ENCODE data around the gene MAFF. TPM values are rescaled to one million over a fixed set of nuclear protein-coding genes. Genes with fewer than 3 reads are reported as not detected.
"Not testable (repeated sequence)": the region's sequence is repeated elsewhere in the genome, so short reads cannot be mapped to it uniquely, and the experiment has no call there.

The MAFF gene
- polyA plus RNA-seq, 3 donors, result 2.5 to 3.2 (median 3.0) TPM

DNA sequence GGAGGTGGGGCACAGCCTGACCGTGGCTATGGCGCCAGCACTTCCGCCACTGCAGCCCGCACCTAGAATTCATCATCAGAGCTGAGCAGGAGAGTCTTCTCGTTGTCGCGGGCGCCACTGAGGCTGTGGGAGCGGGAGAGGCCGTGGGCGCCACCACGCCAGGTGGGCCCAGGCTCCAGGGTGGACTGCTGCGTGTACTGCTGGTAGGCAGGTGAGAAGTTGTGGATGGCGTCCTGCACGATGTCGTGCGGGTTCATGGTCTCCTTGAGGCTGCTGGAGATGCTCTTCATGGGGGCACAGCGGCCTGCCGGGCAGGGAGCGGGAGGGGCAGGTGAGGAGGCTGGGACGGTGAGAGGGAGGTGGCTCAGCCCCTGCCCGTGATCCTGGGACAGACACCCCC lies 19.6 kb downstream of the MAFF start:
- no peak for DNase-seq

DNA sequence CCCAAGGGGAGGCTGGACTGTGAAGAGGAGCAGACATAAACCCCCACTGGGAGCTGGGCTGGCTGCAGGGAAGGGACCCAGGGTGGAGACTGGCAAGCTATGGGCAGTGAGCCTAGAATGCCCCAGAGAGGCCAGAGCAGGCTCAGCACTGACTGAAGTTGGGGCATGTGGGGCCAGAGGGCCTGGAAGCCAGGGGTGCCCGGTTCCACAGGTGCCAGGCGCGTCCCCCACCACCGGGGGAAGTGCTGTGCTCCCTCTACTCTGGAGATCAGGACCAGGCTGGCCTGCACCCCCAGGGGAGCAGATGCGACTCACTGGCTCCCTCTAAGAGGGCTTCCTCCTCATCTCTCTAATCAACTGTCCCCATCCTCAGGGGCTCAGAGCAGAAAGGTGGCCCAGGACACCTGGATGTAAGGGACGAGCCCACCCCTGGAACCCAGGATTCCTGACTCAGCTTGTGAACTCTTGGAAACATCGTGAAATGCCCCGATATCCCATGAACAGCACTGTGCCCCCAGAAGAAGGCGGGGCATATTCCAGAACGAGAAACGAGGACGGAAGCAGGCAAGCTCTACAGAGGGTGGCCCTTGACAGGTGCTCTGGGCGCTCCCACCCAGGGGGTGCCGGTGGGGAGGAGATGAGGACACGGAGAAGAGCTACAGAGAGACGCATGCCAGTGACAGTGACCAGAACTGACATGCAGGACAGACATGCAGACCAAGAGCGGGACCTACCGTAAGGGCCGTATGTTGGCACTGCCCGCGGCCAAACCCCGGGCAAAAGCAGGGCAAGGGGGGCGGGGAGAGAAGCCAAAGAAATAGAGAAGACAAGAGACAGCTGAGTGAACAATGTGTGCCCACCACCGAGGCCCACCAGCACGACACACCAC lies 20.4 kb downstream of the MAFF start:
- DNase-seq, result no peak

DNA sequence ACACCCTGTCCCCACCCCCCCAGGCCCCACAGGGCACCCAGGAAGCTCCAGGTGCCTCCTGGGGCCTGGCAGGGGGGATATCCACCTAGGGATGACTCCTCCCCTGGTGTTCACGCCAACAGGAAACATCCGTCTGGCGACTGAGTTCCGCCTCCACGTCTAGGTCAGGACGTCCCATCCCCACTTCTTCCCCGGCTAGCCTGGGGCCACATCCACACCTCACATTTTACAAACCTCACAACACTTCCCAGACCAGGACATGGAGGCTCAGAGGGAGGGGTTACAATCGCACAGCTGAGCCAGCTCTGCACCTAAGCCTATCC lies 21.0 kb downstream of the MAFF start:
- no peak for DNase-seq

DNA sequence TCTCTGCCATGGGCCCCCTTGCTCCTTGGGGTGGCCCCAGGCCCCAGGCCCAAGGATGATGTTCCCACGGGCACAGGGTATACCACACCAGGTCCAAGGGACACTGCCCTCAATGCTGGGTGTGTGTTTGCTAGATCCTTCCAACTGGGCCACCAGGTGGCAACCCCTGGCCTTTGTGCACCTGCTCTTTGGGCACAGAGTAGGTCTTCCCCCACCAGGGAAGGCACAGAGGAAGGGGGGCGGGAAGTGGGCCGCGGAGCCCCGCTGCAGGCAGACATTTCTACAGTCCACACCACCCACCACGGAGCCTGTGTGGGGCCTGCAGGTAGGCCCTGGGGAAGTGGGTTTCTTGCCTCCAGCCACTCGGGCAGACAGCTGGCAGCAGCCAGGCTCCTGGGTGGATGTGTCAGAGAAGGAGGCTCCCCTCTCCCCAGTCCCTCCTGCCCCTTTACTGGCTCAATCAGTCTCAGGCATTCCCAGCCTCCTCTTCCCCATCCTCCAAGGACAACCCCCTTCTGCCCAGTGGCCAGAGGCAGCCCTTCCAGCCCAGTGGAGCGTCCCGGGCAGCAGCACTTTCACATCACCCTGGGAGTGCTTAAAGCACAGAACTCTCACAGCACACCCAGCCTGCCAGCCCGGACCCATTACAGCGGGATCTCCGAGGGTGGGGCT lies 21.6 kb downstream of the MAFF start:
- DNase-seq, result no peak

DNA sequence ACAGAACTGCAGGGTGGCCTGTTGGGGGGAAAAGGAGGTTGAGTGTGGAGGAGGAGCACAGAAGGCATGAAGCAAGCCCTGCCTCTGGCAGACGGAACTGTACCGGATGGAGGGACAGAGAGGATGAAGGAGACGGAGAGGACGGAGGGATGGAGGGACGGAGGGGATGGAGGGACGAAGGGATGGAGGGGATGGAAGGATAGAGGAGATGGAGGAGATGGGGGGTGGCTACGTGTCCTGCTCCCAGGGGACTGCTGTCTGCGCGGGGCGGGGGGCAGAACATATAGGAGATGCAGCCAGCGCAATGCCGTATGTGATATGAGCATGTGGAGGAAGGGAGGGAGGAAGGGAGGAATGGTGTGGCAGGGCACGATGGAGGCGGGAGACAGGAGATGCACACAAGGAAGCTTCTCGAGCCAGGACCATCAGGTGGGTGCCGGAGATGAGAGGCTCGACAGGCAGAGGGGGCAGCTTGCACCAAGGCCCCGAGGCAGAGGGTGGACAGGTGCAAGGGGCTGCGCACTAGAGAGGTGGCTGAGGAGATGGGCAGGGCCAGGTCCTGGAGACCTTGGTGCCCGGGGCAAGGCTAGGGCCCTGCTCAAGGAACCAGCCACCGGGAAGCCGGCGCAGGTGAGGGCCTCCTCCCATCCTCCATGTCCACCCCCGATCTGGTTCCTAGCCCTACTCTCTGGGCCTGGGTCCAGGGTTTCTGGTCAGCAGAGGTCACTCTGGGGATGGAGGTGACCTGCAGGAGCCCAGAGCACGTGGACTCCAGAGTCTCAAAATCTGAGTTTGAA lies 25.3 kb downstream of the MAFF start:
- no peak for DNase-seq

DNA sequence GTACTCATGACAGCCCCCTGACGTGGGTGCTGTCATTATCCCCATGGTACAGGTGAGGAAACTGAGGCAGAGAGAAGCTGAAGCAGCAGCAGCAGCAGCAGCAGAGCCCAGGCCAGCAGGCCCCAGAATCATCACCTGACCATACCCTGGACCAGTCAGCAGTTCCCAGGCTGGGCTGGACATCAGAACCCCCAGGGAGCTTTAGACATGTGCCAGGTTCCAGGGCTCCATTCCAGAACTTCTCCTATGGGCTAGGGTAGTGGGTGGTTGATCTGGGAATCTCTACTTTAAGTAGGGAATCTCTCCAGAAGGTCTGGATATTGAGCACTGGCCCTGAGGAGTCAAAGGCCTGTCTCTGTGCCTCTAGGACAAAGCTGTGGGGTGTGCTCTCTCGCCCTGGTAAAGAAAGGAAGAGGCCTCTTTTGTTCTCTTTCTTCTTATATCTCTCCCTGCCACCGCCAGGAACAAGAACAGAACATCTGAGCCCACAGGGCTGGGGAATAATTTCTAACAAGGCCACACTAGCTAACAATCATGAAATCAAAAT lies 26.6 kb downstream of the MAFF start:
- DNase-seq, result no peak

DNA sequence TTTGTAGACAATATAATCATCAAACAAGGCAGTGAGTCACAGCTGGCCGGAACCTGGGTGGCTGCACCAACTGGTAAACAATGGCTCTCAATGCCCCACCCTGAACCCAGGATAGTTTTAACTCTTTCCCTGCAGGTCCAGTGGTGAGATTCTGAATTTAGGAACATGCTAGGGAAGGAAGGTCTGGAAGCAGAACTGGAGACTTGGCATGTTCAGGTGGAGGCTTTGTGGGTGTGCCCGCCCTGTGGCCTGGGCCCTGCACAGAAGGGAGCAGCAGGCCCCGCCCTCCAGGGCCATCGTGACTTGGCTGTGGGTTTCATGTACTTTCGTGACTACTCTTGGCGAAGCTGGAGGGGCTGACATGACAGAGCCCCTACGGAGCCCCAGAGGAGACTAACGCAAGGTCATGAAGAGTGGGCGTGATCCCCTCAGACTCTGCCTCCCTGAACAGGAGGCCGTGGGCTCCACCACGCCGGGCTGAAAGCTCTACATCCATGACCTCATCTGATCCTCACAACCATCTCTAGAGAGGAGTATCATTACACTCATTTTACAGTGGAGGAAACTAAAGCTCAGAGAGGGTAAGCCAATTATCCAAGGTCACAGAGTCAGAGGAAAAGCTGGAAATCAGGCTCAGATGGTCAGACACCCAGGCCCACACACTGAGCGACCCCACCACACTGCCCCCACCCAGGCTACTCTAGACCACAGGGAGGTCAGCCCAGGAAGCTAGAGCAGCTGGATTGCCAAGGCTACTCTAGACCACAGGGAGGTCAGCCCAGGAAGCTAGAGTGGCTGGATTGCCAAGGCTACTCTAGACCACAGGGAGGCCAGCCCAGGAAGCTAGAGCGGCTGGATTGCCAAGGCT lies 27.3 kb downstream of the MAFF start:
- DNase-seq, result no peak

DNA sequence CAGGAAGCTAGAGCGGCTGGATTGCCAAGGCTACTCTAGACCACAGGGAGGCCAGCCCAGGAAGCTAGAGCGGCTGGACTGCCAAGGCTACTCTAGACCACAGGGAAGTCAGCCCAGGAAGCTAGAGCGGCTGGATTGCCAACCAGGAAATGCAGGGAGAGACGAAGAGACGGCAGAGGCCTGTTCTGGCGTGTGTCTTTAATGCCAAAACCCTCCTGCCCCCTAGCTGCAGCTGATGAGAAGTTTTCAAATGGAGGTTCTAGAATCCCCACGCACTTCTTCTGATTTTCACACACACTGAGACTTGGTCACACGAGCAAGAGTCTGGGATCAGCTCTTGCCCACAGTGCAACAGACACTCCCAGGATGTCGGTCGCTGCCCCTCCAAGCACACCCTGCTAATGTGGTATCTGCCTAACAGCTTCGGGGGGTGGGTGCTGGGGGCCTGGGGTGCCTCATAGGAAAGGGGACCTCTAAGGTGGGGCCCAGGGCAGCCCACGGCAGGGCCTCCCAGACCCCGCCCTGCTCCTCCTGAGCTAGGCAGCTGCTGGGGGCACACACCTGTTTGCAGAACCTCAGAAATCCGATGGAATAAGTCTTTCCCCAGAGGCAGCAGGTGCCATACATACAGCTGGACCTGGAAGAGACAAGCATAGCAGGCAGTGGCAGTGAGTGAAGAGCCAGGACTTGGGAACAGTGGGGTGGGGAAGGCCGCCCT lies 28.5 kb downstream of the MAFF start:
- no peak for DNase-seq

DNA sequence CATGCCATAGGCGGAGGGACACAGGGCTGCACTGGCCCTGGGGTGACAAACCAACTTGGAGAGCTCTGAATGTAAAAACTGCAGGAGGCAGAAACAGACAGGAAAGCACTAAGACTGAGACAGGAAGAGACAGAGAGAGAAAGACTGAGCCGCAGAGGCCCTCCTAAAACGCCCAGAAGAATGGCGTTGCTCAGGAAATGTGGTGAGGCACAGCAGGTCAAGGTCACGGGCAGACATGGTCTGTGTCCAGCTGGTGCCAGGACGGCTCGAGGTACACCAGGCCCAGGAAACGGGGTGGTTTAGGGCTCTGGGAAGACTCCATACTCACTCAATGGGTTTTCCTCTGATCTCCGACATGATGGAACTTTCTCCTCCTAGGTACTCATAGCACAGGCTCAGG lies 29.1 kb downstream of the MAFF start:
- DNase-seq, result no peak

DNA sequence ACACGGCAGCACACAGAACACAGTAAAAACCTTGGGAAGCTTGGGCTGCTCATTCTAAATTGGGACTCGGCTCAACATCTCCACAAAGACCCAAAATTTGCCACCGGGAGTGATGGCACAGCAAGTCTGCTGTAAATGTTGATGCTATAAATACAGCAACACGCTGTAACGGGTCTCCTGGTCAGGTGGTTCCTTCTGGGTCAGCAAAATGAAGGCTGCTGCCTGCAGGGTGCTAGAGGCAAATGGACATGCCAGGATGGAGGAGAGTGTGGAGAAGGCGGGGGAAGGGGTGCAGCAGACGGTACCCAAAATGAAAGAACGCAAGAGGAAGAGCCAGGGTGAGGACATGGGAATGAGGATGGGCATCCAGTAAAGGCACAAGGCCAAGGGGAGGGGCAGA lies 30.4 kb downstream of the MAFF start:
- DNase-seq, result no peak

DNA sequence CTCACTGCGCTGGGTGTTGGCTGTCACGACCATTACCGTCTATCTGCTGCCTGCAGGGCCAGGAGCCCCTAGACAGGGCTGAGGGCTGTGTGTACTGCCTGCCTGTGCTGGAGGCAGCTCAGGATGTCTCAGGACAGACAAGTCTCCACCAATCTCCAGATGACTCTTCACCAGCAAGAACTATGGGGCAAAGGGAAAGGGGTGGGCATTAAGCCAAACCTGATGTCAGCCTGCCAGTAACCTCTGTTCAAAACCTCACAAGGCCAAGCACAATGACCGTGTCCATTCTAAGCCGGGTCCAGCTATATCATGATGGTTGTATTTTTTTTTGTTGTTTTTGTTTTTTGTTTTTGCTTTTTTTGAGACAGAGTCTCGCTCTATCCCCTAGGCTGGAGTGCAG lies 31.6 kb downstream of the MAFF start:
- no peak for DNase-seq

DNA sequence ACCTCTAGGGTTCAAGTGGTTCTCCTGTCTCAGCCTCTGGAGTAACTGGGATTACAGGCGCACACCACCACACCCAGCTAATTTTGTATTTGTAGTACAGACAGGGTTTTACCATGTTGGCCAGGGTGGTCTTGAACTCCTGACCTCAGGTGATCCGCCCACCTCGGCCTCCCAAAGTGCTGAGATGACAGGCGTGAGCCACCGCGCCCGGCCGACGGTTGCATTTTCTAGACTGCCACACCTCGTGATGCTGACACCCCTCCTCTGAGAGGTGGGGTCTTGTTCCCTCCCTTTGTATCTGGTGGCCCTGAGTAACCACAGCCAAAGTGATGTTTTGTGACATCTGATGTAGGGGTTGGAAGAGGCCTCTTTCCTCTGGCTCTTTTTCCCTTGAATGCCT lies 32.1 kb downstream of the MAFF start:
- DNase-seq, result not testable (repeated sequence)

DNA sequence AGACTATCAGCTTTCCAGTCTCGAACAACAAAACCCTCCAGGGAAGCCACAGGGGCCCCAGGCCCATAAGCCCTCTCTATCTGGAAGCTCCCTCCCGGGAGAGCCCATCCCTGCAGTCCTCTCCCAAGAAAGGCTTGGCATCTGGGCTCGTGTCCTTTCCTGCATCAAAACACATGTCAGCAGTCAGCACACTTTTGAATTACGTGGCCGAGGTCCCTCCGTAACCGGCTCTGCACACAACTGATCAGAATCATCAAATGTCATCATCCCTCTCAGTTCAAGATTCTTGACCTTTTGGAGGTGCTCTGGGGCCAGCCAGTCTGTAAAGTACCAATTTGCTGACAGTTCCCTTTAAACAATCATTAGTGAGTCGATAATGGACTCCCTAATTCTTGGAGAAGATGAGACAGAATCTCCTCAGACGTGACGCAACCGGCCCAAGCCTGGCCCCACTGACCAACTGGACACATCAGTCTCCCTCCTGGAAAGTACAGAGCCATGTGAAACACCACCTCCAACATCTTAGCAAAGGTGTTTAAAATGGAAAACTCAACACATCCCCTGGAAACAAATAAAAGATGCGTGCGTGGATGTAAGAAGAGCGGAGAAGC lies 33.6 kb downstream of the MAFF start:
- DNase-seq, result no peak

DNA sequence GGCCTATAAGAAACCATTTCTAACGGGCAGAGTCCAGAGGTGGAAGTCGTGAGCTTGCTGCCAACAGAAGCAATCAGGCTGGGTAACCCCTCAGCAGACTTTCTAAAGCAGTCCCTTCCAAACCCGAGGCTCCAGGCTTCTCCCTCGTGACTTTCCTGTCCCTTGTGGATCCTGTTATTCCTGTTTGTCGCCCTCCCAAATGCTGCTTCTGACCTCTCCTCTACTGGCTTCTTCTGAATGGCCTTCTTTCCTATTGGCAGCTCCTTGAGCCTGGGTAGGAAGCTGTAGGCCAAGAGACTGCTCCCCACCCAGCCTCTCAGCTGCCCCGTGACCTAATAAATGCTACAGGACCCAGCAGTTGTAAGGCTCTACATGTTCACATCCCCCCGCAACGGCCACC lies 35.0 kb downstream of the MAFF start:
- no peak for DNase-seq

DNA sequence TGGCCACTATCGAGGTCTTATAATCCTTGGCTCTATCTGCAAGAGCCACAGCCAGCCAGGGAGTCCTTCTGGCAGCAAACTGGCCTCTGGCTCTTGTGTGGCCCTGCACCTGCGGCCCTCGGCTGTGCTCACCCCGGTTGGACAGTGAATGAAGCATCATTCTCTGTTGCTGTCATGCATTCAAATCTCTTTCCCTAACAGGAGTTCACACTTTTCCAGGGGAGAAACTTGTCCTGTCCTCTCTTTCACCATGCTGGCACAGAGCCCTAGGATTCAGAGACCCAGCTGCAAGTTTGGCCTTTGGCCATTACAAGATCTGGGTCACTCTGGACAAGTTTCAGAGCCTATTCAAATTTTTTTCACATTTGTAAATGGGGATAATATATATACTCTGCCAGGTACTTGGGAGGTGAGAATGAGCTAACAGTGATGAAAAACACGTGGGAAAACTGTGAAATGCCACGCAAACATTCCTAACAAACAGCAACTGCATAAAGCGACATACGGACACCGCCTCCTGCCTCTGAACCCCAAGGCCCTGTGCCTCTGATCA lies 36.8 kb downstream of the MAFF start:
- DNase-seq, result no peak

DNA sequence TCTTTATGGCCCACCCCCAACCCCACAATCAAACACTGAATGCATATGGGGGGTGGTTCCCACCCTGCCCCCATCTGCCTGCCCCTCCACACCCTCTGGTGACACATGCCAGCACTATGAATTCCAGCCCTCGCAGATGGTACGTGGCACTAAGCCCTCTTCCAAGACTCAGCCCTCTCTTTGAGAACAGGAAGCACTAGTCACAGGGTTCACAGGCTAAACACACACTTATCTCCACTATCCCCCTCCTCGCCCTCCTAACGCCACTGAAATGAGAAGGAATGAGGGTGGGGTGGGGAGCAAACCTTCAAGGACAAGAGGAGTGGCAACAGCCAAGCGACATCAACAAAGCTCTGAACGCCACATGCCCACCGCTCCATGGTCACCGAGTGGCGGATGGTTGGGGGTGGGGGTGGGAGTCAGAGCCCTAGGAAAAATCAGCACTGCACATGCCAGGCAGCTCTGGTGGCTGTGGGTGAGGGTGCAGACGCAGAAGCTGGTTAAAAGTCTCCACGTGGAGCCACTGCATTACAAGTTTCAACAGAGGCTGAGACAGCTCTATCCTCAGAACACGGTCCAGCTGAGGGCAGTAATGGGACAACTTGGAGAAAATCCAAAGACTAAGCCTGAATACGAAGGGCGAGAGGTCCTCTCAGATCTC lies 37.4 kb downstream of the MAFF start:
- DNase-seq, result no peak

DNA sequence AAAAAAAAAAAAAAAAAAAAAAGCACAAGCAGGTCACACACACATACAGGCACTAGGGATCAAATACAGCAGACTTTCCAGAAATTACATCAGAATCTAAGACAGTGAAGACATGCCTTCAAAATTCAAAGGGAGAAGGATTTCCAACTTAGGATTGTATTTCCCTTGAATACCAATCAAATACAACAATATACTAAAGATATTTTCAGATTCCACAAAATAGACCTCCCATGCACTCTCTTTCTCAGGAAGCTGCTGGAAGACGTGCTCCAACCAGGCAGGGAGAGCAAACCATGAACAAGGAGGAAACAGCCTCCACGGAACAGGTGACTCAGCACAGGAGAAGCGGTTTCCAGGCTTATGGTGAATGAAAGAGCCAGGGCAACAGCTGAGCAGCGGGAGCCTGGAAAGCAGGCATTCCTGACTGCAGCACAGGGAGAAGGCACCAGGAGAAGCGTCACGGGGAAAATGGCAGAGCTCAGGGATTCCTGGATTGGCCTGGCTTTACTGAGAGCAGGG lies 39.0 kb downstream of the MAFF start:
- DNase-seq, result no peak

DNA sequence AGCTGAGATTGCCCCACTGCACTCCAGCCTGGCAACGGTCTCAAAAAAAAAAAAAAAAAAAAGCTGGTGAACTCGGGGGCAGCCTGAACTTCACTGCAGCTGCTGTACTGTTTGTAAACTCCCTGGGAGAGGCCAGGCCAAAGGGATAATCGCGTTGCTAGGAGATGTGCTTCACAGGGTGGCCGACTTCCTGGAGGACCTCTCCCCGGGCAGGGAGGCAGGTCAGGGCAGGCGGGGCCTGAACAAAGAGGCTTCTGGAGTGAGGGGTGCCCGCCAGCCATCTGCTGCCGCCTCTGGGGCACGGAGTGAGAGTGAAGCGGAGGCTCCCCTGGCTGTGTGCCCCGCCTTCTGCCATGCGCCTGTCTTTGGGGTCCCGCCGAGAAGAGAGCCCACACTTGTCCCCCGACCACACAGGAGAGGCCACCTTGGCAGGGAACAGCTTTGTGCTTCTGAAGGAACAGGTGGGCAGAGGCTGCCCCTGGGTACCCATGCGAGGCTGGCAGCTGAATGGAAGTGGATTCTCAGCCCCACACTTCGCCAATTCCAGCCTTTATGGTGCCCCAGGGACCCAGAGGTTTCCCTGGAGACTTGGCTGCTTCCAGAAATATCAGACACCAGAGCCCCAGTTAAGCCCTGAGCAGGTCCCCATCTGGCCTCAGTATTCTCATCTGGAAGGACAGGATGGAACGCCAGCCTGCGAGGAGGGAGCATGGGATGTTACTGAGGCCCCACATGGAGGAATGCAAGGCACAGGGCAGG lies 41.4 kb downstream of the MAFF start:
- DNase-seq, result peak; percentile 65
